Body of pancreas (tissue), 4 donors: Measurements from ENCODE around the gene ZNF394. TPM values are rescaled to one million over a fixed set of nuclear protein-coding genes. Genes with fewer than 3 reads are reported as not detected.

ENCODE experiments used
- ATAC-seq: fragments of 150-250 bp; one replicate; pipeline ENCODE4 v1.9.1; 2016
- DNase-seq, 4 donors: peaks; one replicate each; pipeline ENCODE4 v3.0.0-alpha.2; 2019
- H3K27ac ChIP-seq, 4 donors: fragments of 200-600 bp; sonication (generic); 1 replicate in 3 of 4; 2 replicates in 1 of 4; pipeline versions ENCODE4 v1.5.1 to v1.6.1; 2016 to 2019; ENCODE audit warnings: mild to moderate bottlenecking in 1 of 4, mixed read lengths in 1 of 4, moderate library complexity in 1 of 4
- H3K27me3 ChIP-seq, 2 donors: fragments of 200-600 bp; sonication (generic); one replicate each; pipeline ENCODE4 v1.6.0; 2016; ENCODE audit warnings: mild to moderate bottlenecking in 1 of 2
- H3K36me3 ChIP-seq, 2 donors: fragments of 200-600 bp; sonication (generic); replicated peaks in 1 of 2; 2 replicates each; pipeline ENCODE4 v1.5.1; 2016; ENCODE audit warnings: low read depth in 2 of 2; ENCODE audit not compliant: insufficient read depth in 1 of 2
- H3K4me1 ChIP-seq: fragments of 200-600 bp; sonication (generic); one replicate; pipeline ENCODE4 v1.6.0; 2016
- H3K4me3 ChIP-seq, 2 donors: fragments of 200-600 bp; sonication (generic); 1 replicate in 1 of 2; 2 replicates in 1 of 2; pipeline ENCODE4 v1.5.1; 2016 to 2019
- H3K9me3 ChIP-seq, 3 donors: fragments of 200-600 bp; sonication (generic); 1 replicate in 2 of 3; 2 replicates in 1 of 3; pipeline ENCODE4 v1.5.1; 2016
- CTCF ChIP-seq, 7 experiments: fragments of 450-650 bp in 4 of 7; fragments of 200-600 bp in 3 of 7; sonication (generic) in 3 of 7; IDR thresholded peaks; one replicate each; pipeline ENCODE4 v1.5.1; 2016 to 2019; ENCODE audit warnings: antibody characterized with exemption in 7 of 7
- POLR2A ChIP-seq, 3 donors: fragments of 450-650 bp; IDR thresholded peaks; one replicate each; pipeline ENCODE4 v1.6.1; 2016; ENCODE audit warnings: antibody characterized with exemption in 3 of 3, mild to moderate bottlenecking in 2 of 3
- WGBS, 2 donors: methylation state at CpG; one replicate each; pipeline ENCODE4 v1.1.5; 2017; 5-methylcytosine and 5-hydroxymethylcytosine counted together
- intact Hi-C: fragments of 100-400 bp; cut with DNase I; formaldehyde crosslinking; loops from one replicate; pipeline ENCODE4 v1.15.1; 2023
- total RNA-seq, 2 donors: library from RNA; depleted of rRNA; stranded (reverse); fragments of >200 nt; gene quantifications; one replicate each; pipeline ENCODE4 v1.1.0, GENCODE V29; 2016

ZNF394 gene
- total RNA-seq, 2 donors from 2014 or later = 18.7 to 21.4 TPM

DNA sequence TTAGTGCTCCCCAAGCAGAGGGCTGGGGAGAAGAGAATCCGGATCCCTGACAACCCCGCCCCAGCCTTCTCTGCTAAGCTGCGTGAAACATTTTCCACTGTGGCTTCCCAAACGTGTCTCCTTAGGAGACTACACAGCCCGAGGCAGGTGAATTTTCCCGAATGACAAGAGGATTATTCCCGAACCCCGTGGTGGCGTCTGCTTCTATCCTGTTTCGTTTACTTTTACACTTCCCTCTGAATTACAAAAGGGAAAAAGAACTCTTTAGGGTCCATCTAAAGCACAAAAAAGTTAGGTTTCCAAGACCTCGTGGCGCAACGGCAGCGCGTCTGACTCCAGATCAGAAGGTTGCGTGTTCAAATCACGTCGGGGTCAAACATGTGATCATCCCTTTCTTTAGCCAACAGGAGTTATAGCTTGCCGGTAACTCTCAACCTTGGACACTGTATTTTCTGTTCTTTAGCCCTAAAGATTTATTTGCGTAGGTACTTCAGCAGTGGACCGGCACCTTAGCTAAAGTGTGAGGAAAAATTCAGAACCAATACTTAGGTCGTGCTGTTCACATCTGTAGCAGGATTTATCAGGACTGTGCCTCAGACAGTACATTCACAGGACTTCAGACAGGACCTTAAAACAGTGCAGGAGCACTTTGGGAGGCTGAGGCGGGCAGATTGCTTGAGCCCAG is 30.6 kb downstream of the ZNF394 start:
- 30 to 31% methylated on average over 23 of the region's 23 CpGs for WGBS, 2 donors
- H3K27ac ChIP-seq = peak overlapping the region in 1 of 4 donors; percentile 43
- H3K27me3 ChIP-seq = no peaks in the 10 kb centered on the region
- no peak for ATAC-seq
- no peak overlapping the region for H3K4me3 ChIP-seq
- intact Hi-C loops = no loop called here
- no peak for TF ChIP-seq POLR2A (IDR thresholded peaks at IDR 0.05)
- no peak for TF ChIP-seq CTCF (IDR thresholded peaks at IDR 0.05)
- DNase-seq = no peak
- H3K9me3 ChIP-seq = no peaks in the 10 kb centered on the region
- peaks cover 37% of the 10 kb centered on the region for H3K4me1 ChIP-seq
- H3K36me3 ChIP-seq = no peaks in the 10 kb centered on the region

- ATAC-seq = no peak
- Histone ChIP-seq H3K36me3 (no peaks in the 10 kb centered on the region), H3K27ac (no peak overlapping the region), H3K9me3 (no peaks in the 10 kb centered on the region), H3K4me1 (peaks cover 39% of the 10 kb centered on the region), H3K27me3 (no peaks in the 10 kb centered on the region), H3K4me3 (no peak overlapping the region)
- WGBS, 2 donors = 88 to 93% methylated on average over 9 to 24 of the region's 29 CpGs
- TF ChIP-seq POLR2A (IDR thresholded peaks at IDR 0.05) (no peak), CTCF (IDR thresholded peaks at IDR 0.05) (no peak)
- no peak for DNase-seq
- intact Hi-C loops = no loop called here
These were observed 31.7 kb downstream of the ZNF394 start for GRCh38 chr7:99468336-99468918.

GRCh38 chr7:99465421-99465768 is 34.7 kb downstream of the ZNF394 start:
- ATAC-seq (no peak), DNase-seq (no peak)
- H3K27ac ChIP-seq = peak overlapping the region; percentile 58 to 88 (median 79)
- intact Hi-C loops = no loop called here
- H3K36me3 ChIP-seq = no peaks in the 10 kb centered on the region
- 1 to 2% methylated on average over 9 of the region's 9 CpGs for WGBS, 2 donors
- TF ChIP-seq POLR2A (IDR thresholded peaks at IDR 0.05) (no peak), CTCF (IDR thresholded peaks at IDR 0.05) (no peak)
- no peaks in the 10 kb centered on the region for H3K9me3 ChIP-seq
- peaks cover 48% of the 10 kb centered on the region for H3K4me1 ChIP-seq
- peak overlapping the region; percentile 21 to 71 for H3K4me3 ChIP-seq
- no peaks in the 10 kb centered on the region for H3K27me3 ChIP-seq

DNA sequence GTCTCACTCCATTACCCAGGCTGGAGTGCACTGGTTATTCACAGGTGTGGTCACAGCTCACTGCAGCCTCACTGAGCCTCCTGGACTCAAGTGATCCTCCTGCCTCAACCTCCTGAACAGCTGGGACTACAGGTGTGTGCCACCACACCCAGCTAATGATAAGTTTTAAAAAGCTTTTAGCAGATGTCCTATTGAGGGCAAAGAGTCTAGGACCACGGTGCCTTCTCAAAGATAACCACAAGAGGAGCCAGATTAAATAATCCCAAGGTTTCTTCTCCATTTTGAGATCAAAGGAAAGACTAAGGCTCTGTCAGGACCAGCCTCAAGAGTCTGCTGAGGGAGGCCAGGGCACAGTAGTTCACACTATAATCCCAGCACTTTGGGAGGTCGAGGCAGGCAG is 38.9 kb downstream of the ZNF394 start:
- no peak overlapping the region for H3K4me3 ChIP-seq
- no peak overlapping the region for H3K27ac ChIP-seq
- H3K9me3 ChIP-seq = no peaks in the 10 kb centered on the region
- DNase-seq (no peak), ATAC-seq (no peak)
- TF ChIP-seq POLR2A (IDR thresholded peaks at IDR 0.05) = no peak
- TF ChIP-seq CTCF (IDR thresholded peaks at IDR 0.05) = no peak
- H3K36me3 ChIP-seq = peaks cover 0 to 9% of the 10 kb centered on the region in 2 donors
- intact Hi-C loops = no loop called here
- 81 to 84% methylated on average over 2 of the region's 2 CpGs for WGBS, 2 donors
- H3K4me1 ChIP-seq = peaks cover 37% of the 10 kb centered on the region
- H3K27me3 ChIP-seq = no peaks in the 10 kb centered on the region

DNA sequence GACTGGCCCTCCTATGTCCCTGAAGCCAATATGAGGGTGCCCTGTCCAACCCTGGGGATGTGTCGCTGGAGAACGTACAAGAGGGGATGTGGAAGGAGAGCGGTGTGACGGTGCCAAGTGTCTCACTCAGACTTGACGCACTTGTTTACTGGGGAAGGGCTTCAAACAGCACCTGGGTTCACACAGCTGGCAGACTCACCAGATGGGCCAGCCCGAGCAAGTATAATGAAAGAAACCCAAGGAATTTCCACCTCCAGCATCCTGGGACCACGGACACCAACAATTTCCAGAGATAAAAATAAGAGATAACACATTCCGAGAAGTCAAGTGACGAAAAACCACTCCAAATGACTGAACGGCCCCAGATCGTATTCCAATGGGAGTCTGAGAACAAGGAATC is 39.4 kb downstream of the ZNF394 start:
- Histone ChIP-seq H3K36me3 (peaks cover 0 to 9% of the 10 kb centered on the region in 2 donors), H3K4me3 (no peak overlapping the region), H3K9me3 (no peaks in the 10 kb centered on the region), H3K27ac (no peak overlapping the region), H3K4me1 (peaks cover 35% of the 10 kb centered on the region), H3K27me3 (no peaks in the 10 kb centered on the region)
- no peak for ATAC-seq
- intact Hi-C loops = no loop called here
- WGBS, 2 donors = 69 to 76% methylated on average over 11 of the region's 11 CpGs
- DNase-seq = no peak
- TF ChIP-seq CTCF (IDR thresholded peaks at IDR 0.05) (no peak), POLR2A (IDR thresholded peaks at IDR 0.05) (no peak)
